NCI-H1694 (cell line): ENCODE data around the gene SLC8A1.
"Not testable (repeated sequence)": the region's sequence is repeated elsewhere in the genome, so short reads cannot be mapped to it uniquely, and the experiment has no call there.

Experiments used
- DNase-seq: peaks from one replicate; lab custom pipeline; 2025; lab: John Stamatoyannopoulos, UW

The SLC8A1 gene

DNA sequence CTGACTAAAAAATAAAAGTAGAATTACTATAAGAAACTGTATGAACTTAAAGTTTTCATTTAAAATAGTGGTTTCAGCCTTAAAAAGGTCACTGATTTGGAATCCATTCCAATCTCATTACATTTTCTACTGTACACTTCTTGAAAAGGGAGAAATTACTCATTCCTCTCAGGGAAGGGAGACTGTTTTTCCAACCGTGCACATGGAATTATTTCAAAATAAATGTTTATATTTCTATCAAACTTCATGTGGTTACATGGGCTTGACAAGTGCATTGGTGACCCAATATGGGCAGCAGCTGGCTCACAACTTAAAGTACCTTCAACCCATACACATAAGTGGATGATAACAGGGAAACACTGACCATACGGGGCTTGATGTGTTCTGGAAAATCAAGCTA, 348.3 kb downstream of the SLC8A1 start:
- DNase-seq = no peak

DNA sequence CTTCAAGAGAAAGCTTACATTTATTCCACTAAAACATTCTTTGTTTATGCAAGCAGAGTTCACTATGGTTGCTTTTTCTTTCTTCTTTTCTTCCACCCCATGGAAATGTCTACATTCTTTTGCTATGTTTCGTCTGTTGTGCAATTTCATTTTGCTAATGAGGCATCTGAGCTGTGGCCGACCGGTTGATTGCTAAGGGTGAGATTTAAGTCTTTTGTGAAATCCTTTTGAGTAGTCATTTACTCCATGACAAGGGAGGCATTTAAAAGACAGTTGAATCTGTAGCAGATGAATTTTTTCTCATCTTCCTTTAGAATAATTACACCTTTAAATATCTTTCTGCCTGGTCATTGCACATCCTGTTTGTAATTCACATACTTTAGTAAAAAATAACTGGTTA, 348.7 kb downstream of the SLC8A1 start:
- no peak for DNase-seq

DNA sequence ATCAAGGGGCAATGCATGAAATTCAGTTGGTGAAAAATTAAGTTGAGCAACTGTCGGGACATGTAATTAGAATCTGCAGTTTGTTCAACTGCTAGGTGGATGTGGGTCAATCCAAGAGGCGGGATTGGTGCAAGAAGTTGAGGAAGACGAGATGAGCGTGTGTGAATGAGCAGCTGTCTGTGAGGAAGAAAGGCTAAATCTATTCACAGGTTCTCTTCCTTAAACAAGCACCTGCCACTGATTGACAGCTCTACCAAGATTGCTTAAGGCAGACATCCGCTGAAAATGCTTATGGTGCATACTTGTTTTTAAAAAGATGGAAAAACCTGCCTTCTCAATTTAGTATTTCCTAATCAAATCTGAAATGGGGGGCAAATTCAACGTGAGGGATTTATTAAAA, 349.4 kb downstream of the SLC8A1 start:
- DNase-seq = no peak

DNA sequence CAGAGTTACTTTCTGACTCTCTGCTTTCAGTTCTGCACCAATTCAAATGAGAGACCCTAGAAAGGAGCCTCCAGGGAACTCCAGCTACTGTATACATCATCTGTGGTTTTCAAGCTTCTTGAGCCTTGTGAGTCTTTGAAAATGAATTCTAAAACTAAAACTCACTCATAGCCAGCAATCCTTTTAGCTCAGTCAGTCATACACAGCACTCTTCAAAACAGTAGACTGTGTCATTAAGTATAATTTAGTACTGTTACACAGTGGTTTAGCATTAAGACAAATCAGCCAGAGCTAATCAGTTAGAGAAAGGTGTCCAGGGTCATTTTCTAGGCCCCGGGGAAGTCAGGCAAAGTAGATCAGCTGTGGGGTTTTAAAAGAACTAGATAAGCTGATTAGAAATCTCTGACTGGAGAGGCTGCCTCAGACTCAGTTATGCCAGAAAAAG, 350.7 kb downstream of the SLC8A1 start:
- no peak for DNase-seq

DNA sequence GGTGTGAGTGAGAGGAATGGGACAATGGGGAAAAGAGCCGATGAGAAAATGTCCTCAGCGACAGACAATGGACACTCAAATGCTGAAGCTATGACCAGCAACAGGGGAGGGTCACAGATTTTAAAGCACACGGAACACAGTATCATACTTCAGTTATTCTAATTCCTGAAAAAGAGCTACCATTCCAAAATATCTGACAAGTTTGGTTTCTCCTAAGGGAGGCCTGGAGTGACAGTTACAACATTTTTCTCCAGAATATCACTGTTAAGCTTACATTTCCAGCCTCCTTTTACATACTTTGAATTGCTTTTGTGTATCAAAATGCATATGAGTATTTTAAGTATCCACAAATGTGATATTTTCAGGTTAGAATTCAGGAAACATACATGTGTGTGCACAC, 351.2 kb downstream of the SLC8A1 start:
- DNase-seq = no peak

DNA sequence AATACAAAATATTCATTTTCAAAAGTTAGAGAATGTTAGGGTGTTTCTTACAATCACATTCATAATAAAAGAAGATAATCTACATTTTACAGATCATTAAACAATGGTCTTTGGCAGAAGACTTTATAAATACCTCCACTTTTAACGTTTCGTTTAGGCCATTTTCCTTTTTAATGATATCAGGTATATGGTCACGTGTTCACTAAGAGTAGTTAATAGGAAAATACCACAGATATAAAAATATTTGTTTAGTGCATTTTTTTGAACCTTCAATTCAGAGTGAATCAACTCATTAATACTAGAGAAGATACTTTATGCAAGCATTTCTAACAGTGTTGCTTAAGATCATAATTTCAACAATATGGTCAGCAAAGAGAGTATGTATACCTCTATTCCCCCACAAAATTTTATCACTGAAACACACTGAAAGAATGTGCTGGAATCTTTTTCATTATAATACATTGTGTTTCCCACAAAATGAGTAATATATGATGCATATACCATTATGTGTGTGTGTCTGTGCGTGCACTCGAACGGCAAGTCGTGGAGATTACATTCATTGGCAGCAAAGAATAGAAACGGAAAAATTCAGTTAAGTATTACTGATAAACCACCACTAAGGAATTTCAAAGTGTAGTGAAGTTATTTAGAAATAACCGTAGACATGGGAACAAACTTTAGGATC, 353.0 kb downstream of the SLC8A1 start:
- no peak for DNase-seq

DNA sequence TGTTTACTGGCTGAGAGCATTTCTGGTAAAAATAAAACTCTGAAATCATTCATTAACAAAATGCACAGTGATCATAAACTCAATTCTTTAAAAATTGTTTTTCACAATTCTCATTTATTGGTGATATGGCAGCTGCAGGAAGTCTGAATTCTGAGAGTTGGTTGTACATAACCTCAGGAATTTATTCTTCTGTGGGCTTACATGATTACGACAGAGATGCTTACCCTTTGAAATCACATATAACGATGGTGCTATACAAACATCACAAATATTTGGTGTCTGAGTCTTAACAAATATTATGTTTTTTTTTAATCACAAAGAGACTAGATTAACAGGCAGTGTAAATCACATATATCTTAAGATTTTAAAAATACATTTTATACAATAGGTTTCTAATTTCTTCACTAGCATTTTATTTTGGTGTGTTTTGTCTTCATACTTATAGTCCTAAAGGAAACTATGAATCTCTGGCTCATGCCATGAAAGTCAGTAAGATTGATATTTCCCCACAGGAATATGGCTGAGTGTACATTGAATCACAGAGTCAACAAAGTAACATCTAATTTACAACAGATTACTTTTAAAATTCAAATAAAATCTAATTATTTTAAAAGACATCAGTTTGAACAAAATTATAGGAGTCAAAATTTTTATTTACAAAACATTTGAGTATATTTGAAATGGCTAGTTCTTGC, 354.1 kb downstream of the SLC8A1 start:
- no peak for DNase-seq

DNA sequence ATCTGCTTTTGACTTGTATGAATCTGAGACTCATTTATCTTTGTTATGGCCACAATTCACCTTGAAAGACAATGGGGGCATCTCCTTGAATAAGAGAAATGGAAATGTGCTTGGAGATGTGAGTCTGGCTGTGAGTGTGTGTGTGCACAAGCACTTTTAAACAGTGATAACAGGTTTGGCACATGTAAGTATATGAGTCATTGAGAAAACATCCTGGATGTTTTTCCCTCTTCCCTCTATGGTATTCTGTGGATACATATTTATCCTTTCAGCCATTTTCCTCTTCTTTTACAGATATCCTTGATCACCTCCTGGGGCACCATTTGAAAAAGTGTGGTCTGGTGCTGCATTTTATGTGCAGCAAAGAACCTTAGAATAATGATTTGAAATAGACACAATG, 355.5 kb downstream of the SLC8A1 start:
- DNase-seq = no peak

DNA sequence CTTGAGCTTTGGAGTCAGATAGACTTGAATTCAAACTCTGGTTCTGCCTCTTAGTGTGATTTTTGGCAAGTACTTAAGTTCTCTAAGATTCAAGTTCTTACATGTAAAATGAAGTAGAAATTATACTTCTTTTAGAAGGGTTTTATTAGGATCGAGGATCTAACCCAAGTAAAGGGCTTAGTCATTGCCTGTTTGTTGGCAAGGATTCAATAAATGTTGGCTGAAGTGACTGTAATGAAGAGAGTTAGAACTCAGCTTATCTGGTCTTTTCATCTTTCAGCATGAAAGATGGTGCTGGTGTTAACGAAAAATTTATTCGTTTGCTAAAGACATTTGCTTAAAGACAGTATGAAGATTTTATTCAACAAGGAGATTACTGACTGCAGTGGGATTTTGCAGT, 356.9 kb downstream of the SLC8A1 start:
- no peak for DNase-seq

DNA sequence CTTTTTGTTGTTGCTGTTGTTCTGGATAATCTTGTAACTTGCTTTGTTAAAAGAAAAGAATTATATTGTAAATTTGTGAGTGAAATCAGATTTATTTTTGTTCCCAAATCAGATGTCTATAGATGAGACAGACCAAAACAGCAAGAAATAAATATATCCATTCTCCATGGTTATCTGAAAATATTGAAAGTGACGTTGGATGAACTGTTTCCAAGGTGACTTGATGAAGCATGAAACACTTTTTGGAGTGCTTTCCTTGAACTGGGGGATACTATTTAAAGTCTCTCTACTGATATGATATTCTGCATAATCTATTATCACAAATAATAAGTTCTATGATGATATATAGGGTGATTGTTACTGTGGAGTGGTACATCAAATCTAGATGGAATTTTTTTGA, 357.4 kb downstream of the SLC8A1 start:
- no peak for DNase-seq

DNA sequence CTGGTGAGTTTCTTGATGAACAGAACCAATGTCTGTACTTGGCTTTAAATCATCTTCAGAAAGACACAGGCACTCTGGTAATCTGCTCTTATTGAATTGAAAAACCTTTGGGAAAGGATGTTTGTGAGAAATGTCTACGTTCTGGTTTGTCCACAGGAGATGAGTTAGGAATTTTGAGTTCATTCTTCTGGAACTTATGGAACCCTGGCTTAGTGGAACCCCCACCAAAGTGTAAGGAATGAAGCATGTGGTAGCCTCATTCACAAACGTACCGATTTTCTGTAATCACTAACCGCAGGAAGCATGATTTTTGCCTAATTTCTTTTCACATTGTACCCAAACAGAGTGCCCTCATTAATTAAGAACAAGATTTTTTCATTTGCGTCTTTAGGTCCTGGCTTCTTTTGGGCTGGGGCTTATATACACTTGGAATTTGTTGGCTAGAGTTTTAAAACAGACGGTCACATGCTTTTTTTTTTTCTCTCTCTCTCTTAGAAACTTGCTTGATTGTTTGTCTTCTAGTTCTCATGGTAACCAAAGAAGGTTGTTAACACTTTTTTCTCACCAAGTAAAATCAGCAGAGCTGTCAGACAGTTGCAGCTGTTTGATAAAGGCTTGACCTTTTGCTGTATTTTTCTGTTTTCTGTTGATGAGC, 358.7 kb downstream of the SLC8A1 start:
- DNase-seq = no peak

DNA sequence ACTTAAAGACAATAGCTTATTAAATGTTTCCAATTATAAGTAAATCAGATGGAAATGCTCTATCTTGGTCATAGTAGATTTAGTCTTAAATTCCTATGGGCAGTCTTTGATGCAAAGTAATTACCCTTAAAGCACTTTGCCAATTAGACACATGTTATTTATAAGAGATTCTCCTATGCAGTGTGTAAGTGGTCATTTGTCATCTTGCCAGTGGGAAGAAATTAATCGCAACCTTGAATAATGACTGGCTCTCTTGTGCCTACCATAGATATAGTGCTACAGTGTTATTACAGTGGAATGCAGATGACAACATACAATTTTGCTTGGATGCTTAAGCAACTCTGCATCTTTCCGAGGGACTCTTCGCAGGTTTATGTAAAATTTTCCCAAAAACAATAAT, 361.8 kb downstream of the SLC8A1 start:
- no peak for DNase-seq

DNA sequence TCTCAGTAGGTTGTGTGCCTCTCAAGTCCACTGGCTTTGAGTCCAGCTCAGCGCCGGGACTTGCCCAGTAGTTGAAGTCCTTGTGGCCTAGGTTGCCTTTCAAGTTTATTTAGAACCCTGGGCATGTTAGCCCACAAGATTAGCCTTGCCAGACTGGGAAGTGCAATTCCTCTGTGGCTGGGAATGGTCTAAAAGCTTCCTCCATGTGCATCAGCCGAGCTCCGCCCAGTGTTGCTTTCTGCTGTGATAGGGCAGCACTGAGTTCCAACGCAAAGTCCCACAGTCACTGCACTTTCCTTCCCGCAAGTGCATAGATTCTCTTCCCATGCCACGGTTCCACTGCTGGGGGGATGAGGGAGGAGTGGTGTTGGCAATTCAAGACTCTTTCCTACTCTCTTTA, 364.0 kb downstream of the SLC8A1 start:
- no peak for DNase-seq

DNA sequence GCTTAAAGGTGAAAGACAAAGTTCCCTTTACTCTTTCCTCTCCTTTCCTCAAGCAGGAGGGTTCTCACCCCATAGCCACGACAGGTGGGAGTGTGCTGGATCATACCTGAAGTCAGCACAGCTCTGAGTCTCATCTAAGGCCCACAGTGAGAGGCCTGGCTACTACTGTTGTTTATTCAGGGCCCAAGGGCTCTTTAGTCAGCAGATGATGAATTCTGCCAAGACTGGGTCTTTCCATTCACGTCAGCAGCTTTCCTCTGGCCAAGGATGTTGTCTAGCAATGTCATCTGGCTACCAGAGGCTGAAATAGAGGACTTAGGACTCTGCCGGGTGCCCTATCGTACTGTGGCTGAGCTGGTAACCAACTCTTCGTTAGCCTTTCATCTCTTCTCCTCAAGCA, 364.5 kb downstream of the SLC8A1 start:
- no peak for DNase-seq

DNA sequence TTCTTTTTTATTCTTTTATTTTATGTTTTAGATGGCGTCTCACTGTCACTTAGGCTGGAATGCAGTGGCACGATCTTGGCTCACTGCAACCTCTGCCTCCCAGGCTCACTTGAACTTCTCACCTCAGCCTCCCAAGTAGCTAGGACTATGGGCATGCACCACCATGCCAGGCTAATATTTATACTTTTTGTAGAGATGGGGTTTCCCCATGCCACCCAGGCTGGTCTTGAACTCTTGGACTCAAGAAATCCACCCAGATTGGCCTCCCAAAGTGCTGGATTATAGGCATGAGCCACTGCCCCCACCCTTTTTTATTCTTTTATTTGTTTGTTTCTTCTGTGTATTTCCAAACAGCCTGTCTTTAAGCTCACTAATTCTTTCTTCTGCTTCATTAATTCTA, 366.1 kb downstream of the SLC8A1 start:
- DNase-seq = no peak

DNA sequence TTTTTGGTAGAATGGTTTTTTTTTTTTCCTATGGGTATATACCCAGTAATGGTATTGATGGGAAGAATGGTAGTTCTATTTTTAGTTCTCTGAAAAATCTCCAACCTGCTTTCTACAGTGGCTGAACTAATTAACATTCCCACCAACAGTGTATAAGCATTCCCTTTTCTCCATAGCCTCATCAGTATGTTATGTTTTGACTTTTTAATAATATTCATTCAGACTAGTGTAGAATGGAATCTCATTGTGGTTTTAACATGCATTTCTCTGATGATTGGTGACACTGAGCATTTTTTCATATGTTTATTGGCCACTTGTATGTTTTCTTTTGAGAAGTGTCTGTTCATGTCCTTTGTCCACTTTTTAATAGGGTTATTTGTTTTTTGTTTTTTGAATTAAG, 378.6 kb downstream of the SLC8A1 start:
- DNase-seq = not testable (repeated sequence)

DNA sequence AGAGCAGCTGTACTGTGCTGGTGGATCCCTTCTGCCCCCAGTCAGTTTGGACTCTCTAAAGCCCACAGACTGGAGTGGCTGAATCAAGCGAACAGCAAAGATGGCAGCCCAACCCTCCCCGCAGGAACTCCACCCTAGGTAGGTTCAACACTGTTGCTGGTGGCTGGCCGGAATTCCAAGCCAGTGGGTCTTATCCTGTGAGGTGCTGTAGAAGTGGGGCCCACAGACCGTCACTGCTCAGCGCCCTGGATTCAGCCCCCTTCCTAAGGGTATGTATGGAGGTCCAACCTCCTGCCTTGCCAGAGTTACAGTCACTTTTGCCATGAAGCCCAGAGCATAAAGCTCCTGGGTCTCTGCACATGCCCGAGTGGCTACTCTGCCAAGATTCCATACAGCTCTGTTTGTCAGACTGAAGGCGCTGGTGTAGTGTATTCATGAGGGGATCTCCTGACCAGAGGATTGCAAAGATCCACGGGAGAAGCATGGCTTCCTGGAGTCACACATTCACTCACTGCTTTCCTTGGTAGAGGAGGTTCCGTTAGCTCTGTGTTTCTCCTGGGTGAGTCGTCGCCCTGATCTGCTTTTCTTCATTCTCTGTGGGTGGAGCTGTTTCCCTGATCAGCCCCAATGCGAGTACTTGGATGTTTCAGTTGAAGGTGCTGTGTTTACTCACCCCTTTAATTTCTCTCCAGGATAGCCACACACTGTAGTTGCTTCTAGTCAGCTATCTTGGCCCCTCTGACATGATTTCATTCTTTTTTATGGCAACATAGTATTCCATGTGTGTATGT, 379.3 kb downstream of the SLC8A1 start:
- DNase-seq = no peak

DNA sequence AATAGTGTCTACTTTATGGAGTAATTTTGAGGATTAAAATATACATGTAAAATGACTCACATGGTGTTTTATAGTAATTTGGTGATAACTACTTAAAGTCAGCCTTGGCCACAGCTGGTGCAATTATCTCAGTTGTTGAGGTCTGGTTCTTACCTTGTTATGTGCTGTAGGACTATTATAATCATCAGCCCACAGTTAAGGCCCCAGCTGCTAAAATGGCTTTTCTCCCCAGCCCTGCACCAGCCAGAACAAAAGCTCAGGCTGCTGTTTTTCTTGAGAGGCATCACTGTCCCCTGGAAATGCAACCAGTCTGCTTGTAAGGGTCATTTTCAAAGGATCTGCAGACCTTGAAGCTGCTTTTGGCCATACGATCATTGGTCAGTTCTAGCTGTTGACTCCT, 389.5 kb downstream of the SLC8A1 start:
- no peak for DNase-seq

DNA sequence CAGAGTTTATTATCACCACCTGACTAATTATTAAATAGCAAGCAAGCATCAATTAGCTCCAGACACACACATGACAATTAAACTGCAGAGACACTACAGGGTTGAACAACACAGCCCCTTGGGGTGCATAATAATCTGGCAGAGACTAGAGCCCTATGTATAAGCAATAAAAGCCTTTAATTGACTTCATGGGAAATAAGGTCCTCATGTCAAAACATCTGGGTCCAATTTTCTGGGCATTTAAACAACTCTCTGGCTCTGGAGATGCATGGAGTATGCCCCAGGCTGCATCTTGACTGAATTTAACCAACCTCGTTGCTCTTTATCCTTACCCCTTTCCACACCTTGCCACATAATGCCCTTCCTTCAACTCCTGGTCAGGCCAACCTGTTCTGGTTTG, 402.1 kb downstream of the SLC8A1 start:
- no peak for DNase-seq

DNA sequence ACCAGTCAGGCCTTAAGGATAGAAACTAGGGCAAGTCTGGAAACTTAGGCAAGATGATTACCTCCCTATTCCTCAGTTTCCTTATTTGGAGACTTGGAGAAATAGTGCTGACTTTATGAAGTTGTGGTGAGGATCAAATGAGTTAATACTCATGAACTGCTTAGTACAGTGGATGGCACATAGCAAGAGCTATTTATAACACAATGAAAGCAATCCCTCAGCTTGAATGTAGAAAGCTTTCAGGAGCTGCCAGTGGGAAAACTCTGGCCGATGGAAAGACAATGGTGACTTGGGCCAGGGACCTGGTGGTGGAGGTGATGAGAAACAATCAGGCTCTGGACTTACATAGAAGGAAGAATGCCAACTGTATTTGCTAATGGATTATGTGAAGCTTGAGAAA, 403.4 kb downstream of the SLC8A1 start:
- DNase-seq = no peak

DNA sequence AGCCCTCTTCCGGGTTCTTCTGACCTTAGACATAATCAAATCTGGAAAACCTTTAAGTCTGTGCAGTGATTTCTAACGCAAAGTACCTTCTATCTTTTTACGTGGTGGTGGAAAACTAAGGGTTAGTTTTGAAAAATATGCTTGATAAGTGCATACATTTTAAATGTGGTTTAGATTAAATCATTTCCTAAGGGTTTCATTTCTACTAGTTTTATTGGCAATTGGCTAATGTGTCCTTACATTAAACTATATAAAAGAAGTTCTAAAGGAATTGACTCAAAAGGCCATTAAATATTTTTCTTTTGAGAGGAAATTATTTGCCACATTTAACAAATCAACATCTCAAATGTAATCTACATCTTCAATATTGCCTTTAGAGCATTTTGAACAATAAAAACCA, 404.5 kb downstream of the SLC8A1 start:
- DNase-seq = no peak
